ENCODE data around the gene KHDRBS1. TPM values are rescaled to one million over a fixed set of nuclear protein-coding genes. Genes with fewer than 3 reads are reported as not detected.
"Not testable (repeated sequence)": the region's sequence is repeated elsewhere in the genome, so short reads cannot be mapped to it uniquely, and the experiment has no call there.

The KHDRBS1 gene
- polyA plus RNA-seq, 1 experiment, result 76.2 TPM

DNA sequence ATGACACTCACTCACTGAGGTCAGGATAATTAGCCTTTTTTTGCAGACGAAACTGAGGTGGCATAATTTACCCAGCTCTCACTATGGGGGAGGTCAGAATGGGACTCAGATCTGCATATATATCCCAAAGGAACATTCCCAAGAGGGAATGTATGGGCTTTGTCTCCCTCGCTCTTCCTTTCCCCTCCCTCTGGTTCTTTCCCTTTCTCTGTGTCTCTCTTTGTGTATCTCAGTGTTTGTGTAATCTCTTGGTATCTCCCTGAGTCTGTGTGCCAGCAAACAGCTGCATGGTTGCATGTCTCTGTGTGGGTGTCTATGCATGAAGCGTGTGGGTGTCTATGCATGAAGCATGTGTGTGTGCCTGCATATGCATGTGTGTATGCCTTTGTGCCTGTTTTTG, 63.8 kb downstream of the KHDRBS1 start:
- Histone ChIP-seq H3K27ac (ENCODE audit: low read depth, low read length) (no peak overlapping the region), H3K27me3 (ENCODE audit: control insufficient read depth, insufficient read depth, low read length) (no peaks in the 10 kb centered on the region), H3K4me3 (ENCODE audit: low read depth, low read length) (no peak overlapping the region), H3K9me3 (ENCODE audit: control insufficient read depth, insufficient read depth, low read length) (no peaks in the 10 kb centered on the region)
- ChIA-PET CTCF (no interaction called here), POLR2A (interaction anchor here (0.6 kb wide), 1 partner anchor 19 kb away, joined by 4 read pairs; no protein-coding TSS in a partner anchor)
- DNase-seq (ENCODE audit: low read depth, low spot score), result no peak
- TF ChIP-seq, protein P1, sequence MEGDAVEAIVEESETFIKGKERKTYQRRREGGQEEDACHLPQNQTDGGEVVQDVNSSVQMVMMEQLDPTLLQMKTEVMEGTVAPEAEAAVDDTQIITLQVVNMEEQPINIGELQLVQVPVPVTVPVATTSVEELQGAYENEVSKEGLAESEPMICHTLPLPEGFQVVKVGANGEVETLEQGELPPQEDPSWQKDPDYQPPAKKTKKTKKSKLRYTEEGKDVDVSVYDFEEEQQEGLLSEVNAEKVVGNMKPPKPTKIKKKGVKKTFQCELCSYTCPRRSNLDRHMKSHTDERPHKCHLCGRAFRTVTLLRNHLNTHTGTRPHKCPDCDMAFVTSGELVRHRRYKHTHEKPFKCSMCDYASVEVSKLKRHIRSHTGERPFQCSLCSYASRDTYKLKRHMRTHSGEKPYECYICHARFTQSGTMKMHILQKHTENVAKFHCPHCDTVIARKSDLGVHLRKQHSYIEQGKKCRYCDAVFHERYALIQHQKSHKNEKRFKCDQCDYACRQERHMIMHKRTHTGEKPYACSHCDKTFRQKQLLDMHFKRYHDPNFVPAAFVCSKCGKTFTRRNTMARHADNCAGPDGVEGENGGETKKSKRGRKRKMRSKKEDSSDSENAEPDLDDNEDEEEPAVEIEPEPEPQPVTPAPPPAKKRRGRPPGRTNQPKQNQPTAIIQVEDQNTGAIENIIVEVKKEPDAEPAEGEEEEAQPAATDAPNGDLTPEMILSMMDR (IDR thresholded peaks at IDR 0.05; ENCODE audit: low read depth, low read length), result no peak

- TF ChIP-seq, protein P1 (IDR thresholded peaks at IDR 0.05; ENCODE audit: low read depth, low read length), result no peak
- Histone ChIP-seq H3K27ac (ENCODE audit: low read depth, low read length) (no peak overlapping the region), H3K27me3 (ENCODE audit: control insufficient read depth, insufficient read depth, low read length) (no peaks in the 10 kb centered on the region), H3K4me3 (ENCODE audit: low read depth, low read length) (no peak overlapping the region), H3K9me3 (ENCODE audit: control insufficient read depth, insufficient read depth, low read length) (no peaks in the 10 kb centered on the region)
- no peak for DNase-seq (ENCODE audit: low read depth, low spot score)
- ChIA-PET POLR2A (no interaction called here), CTCF (interaction anchor here (1.0 to 1.6 kb wide), 2 partner anchors 9 to 28 kb away, joined by 3 to 10 read pairs; partner anchors contain the start of gene TMEM39B)
Observed at GRCh38 chr1:32082022-32082421, 68.4 kb downstream of the KHDRBS1 start.

DNA sequence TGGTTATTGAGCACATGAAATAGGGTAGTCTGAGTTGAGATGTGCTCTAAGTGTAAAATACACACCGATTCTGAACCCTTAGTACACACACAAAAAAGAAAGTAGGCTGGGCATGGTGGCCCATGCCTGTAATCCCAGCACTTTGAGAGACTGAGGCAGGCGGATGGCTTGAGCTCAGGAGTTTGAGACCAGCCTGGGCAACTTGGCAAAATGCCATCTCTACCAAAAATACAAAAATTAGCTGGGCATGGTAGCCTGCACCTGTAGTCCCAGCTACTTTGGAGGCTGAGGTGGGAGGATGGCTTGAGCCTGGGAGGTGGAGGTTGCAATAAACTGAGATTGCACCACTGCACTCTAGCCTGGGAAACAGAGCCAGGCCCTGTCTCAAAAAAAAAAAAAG, 72.7 kb downstream of the KHDRBS1 start:
- DNase-seq (ENCODE audit: low read depth, low spot score); H3K4me3 ChIP-seq (ENCODE audit: low read depth, low read length); H3K27ac ChIP-seq (ENCODE audit: low read depth, low read length); H3K27me3 ChIP-seq (ENCODE audit: control insufficient read depth, insufficient read depth, low read length); H3K9me3 ChIP-seq (ENCODE audit: control insufficient read depth, insufficient read depth, low read length): not testable (repeated sequence)
- ChIA-PET CTCF (interaction anchor here (1.2 kb wide), 1 partner anchor 13 kb away, joined by 8 read pairs; the partner anchor contains the start of gene TMEM39B), POLR2A (interaction anchor here (0.7 kb wide), 1 partner anchor 83 kb away, joined by 3 read pairs; no protein-coding TSS in a partner anchor)

DNA sequence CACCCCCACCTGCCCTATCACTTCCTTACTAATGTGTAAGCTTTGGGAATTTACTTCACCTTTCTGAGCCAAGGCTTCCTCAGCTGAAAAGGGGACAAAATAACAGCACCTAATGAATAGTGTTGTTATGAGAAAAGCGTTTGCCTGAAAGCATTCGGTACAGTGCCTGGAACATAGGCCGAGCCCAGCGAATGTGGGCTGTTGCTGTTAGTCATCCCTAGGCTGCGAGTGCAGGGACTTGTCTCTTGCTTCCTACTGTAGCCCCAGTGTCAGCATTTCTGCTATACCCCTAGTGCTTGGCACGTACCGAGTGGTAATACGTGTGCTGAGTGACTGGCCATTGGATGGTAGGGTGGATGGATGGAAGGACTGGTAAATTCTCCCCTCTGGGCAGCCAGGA, 77.5 kb downstream of the KHDRBS1 start:
- ChIA-PET CTCF (interaction anchor here (0.7 kb wide), 1 partner anchor 42 kb away, joined by 7 read pairs; no protein-coding TSS in a partner anchor), POLR2A (interaction anchor here (0.6 to 1.9 kb wide), 2 partner anchors 17 to 93 kb away, joined by 6 to 7 read pairs; partner anchors contain the start of gene KPNA6)
- Histone ChIP-seq H3K4me3 (ENCODE audit: low read depth, low read length) (no peak overlapping the region), H3K27ac (ENCODE audit: low read depth, low read length) (no peak overlapping the region), H3K9me3 (ENCODE audit: control insufficient read depth, insufficient read depth, low read length) (no peaks in the 10 kb centered on the region; the same call in 1 of the 2 replicates), H3K27me3 (ENCODE audit: control insufficient read depth, insufficient read depth, low read length) (no peaks in the 10 kb centered on the region)
- DNase-seq (ENCODE audit: low read depth, low spot score), result no peak
- TF ChIP-seq, protein P1 (IDR thresholded peaks at IDR 0.05; ENCODE audit: low read depth, low read length), result no peak

DNA sequence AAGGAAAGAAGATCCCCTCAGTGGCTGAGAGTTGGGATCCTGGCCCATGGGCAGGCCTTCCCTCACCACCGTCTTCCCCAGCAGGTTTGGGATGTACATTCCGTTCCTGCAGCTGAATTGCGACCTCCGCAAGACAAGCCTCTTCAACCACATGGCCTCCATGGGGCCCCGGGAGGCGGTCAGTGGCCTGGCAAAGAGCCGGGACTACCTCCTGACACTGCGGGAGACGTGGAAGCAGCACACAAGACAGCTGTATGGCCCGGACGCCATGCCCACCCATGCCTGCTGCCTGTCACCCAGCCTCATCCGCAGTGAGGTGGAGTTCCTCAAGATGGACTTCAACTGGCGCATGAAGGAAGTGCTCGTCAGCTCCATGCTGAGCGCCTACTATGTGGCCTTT, 77.9 kb downstream of the KHDRBS1 start:
- H3K9me3 ChIP-seq (ENCODE audit: control insufficient read depth, insufficient read depth, low read length), result no peaks in the 10 kb centered on the region; the same call in 1 of the 2 replicates
- no peaks in the 10 kb centered on the region for H3K27me3 ChIP-seq (ENCODE audit: control insufficient read depth, insufficient read depth, low read length)
- POLR2A ChIA-PET, result no interaction called here
- no peak overlapping the region for H3K4me3 ChIP-seq (ENCODE audit: low read depth, low read length)
- TF ChIP-seq, protein P1 (IDR thresholded peaks at IDR 0.05; ENCODE audit: low read depth, low read length), result no peak
- CTCF ChIA-PET, result interaction anchor here (0.7 kb wide), 1 partner anchor 42 kb away, joined by 7 read pairs; no protein-coding TSS in a partner anchor
- H3K27ac ChIP-seq (ENCODE audit: low read depth, low read length), result no peak overlapping the region
- DNase-seq (ENCODE audit: low read depth, low spot score), result no peak

Small RNAs within 50 kb of the gene (small RNA-seq; reads per million reads assigned to genes)
- gene MIR5585 (ENCODE audit: insufficient read length, low read depth), result not detected
- not detected for gene RF00017 (ENCODE audit: insufficient read length, low read depth)

Other genes with a start within 250 kb of the KHDRBS1 start
- gene ADGRB2, start 249.5 kb upstream of the KHDRBS1 start, polyA plus RNA-seq (2011; rRNA removed), result 5.4 and 7.2 TPM in 2 replicates
- gene SPOCD1, start 197.8 kb upstream of the KHDRBS1 start, polyA plus RNA-seq (2011; rRNA removed), result 78.8 and 98.5 TPM in 2 replicates
- 536 and 658 TPM in 2 replicates for gene PTP4A2, start 75.5 kb upstream of the KHDRBS1 start, polyA plus RNA-seq (2011; rRNA removed)
- gene TMEM39B, start 59.1 kb downstream of the KHDRBS1 start, polyA plus RNA-seq (2011; rRNA removed), result 16.2 and 21.0 TPM in 2 replicates
- 45.9 and 54.4 TPM in 2 replicates for gene KPNA6, start 94.2 kb downstream of the KHDRBS1 start, polyA plus RNA-seq (2011; rRNA removed)
- gene TXLNA, start 165.8 kb downstream of the KHDRBS1 start, polyA plus RNA-seq (2011; rRNA removed), result 49.3 and 52.8 TPM in 2 replicates
- 17.6 and 20.8 TPM in 2 replicates for gene CCDC28B, start 186.7 kb downstream of the KHDRBS1 start, polyA plus RNA-seq (2011; rRNA removed)
- gene IQCC, start 191.8 kb downstream of the KHDRBS1 start, polyA plus RNA-seq (2011; rRNA removed), result 1.2 and 1.3 TPM in 2 replicates
- not detected in 2 replicates for gene DCDC2B, start 195.2 kb downstream of the KHDRBS1 start, polyA plus RNA-seq (2011; rRNA removed)
- 17.3 and 18.6 TPM in 2 replicates for gene TMEM234, start 208.5 kb downstream of the KHDRBS1 start, polyA plus RNA-seq (2011; rRNA removed)
- 357 and 399 TPM in 2 replicates for gene EIF3I, start 208.5 kb downstream of the KHDRBS1 start, polyA plus RNA-seq (2011; rRNA removed)
- gene FAM167B, start 233.4 kb downstream of the KHDRBS1 start, polyA plus RNA-seq (2011; rRNA removed), result 0.40 and 0.43 TPM in 2 replicates
- not detected in 2 replicates for gene LCK, start 237.4 kb downstream of the KHDRBS1 start, polyA plus RNA-seq (2011; rRNA removed)

Measured in AG04450 (cell line).